HuH-7 (cell line): Measurements from ENCODE around the gene MAP4K2.

Source experiments
- DNase-seq: peaks from one replicate; pipeline ENCODE4 v3.0.0; 2011; ENCODE audit warnings: low spot score

MAP4K2 gene

GRCh38 chr11:64838600-64839334 lies 35.8 kb upstream of the MAP4K2 start:
- no peak for DNase-seq

- no peak for DNase-seq
Observed at GRCh38 chr11:64837887-64838351, 34.9 kb upstream of the MAP4K2 start.

- no peak for DNase-seq
Observed at GRCh38 chr11:64836448-64837072, 33.5 kb upstream of the MAP4K2 start.

GRCh38 chr11:64835616-64836447 lies 32.8 kb upstream of the MAP4K2 start:
- DNase-seq: no peak

- no peak for DNase-seq
Observed at GRCh38 chr11:64834723-64835615, 32.0 kb upstream of the MAP4K2 start.

GRCh38 chr11:64834031-64834722 lies 31.2 kb upstream of the MAP4K2 start:
- no peak for DNase-seq

- DNase-seq: no peak
Observed at GRCh38 chr11:64833509-64833908, 30.5 kb upstream of the MAP4K2 start.

- no peak for DNase-seq
Observed at GRCh38 chr11:64833198-64833502, 30.1 kb upstream of the MAP4K2 start.

- no peak for DNase-seq
Observed at GRCh38 chr11:64832467-64833197, 29.6 kb upstream of the MAP4K2 start.

GRCh38 chr11:64831411-64831891 lies 28.4 kb upstream of the MAP4K2 start:
- DNase-seq: no peak

- no peak for DNase-seq
Observed at GRCh38 chr11:64829536-64830251, 26.7 kb upstream of the MAP4K2 start.

GRCh38 chr11:64827451-64827839 lies 24.4 kb upstream of the MAP4K2 start:
- DNase-seq: no peak

- no peak for DNase-seq
Observed at GRCh38 chr11:64826578-64827450, 23.8 kb upstream of the MAP4K2 start.

GRCh38 chr11:64826062-64826461 lies 23.0 kb upstream of the MAP4K2 start:
- DNase-seq: no peak

GRCh38 chr11:64823568-64824119 lies 20.6 kb upstream of the MAP4K2 start:
- DNase-seq: no peak

GRCh38 chr11:64817476-64817875 lies 14.5 kb upstream of the MAP4K2 start:
- no peak for DNase-seq

GRCh38 chr11:64815433-64815832 lies 12.4 kb upstream of the MAP4K2 start:
- DNase-seq: peak; percentile 47

- no peak for DNase-seq
Observed at GRCh38 chr11:64814712-64815187, 11.7 kb upstream of the MAP4K2 start.
